ENCODE results near the gene SLC39A10.
A peak's percentile ranks its signal among the peaks of the same experiment; 100 is the strongest.
"Not testable (repeated sequence)": the region's sequence is repeated elsewhere in the genome, so short reads cannot be mapped to it uniquely, and the experiment has no call there.

SLC39A10 gene

DNA sequence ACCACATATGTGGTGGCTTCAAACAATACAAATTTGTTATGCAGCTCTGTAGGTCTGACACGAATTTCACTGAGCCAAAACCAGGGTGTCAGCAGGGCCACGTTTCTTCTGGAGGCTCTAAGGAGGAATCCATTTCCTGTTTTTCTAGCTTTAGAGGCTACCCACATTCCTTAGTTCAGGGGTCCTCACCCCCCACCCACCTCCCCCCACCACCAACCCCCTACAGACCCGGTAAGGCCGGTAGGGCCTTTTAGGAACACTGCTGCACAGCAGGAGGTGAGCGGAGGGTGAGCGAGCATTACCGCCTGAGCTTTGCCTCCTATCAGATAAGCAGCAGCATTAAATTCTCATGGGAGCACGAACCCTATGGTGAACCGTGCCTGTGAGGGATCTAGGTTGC lies 10.6 kb upstream of the SLC39A10 start:
- peaks cover 18% of the 10 kb centered on the region for H3K4me1 ChIP-seq (ENCODE audit: control insufficient read depth, insufficient read depth, low read length)
- no peaks in the 10 kb centered on the region for H3K36me3 ChIP-seq (ENCODE audit: control insufficient read depth, insufficient read depth, low read length)

DNA sequence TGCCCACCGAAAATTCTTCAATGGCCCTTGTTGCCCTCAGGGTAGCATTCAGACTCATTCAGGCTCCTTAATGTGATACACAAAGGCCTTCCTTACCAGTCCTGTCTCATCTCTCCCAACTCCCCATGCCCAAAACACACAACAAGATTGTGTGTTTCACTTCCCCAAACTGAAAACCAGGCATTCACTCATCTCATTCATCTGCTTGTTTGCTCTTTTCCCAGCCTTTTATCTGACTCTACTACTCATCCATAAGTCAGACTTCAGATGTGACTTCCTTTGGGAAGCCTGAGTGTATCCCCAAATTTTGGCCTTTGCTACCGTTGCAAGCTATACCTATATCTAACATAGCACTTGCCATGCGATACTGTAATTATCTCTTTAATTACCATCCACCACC lies 9.7 kb upstream of the SLC39A10 start:
- H3K27ac ChIP-seq (ENCODE audit: low read depth, low read length), result no peak overlapping the region
- H3K9ac ChIP-seq (ENCODE audit: low read depth, low read length), result no peak overlapping the region
- H3K9me3 ChIP-seq (ENCODE audit: control insufficient read depth, insufficient read depth, low read length), result no peaks in the 10 kb centered on the region
- H3K27me3 ChIP-seq (ENCODE audit: control insufficient read depth, insufficient read depth, low read length), result no peaks in the 10 kb centered on the region
- no peaks in the 10 kb centered on the region for H3K36me3 ChIP-seq (ENCODE audit: control insufficient read depth, insufficient read depth, low read length)
- no peak overlapping the region for H3K4me3 ChIP-seq (ENCODE audit: low read depth, low read length)
- H3K4me1 ChIP-seq (ENCODE audit: control insufficient read depth, insufficient read depth, low read length), result peaks cover 13% of the 10 kb centered on the region

More for the DNA sequence above, 10.6 kb upstream of the SLC39A10 start:
- Histone ChIP-seq H3K27ac (ENCODE audit: low read depth, low read length) (peak overlapping the region; percentile 65), H3K9ac (ENCODE audit: low read depth, low read length) (no peak overlapping the region), H3K27me3 (ENCODE audit: control insufficient read depth, insufficient read depth, low read length) (no peaks in the 10 kb centered on the region), H3K4me3 (ENCODE audit: low read depth, low read length) (no peak overlapping the region), H3K9me3 (ENCODE audit: control insufficient read depth, insufficient read depth, low read length) (no peaks in the 10 kb centered on the region)

DNA sequence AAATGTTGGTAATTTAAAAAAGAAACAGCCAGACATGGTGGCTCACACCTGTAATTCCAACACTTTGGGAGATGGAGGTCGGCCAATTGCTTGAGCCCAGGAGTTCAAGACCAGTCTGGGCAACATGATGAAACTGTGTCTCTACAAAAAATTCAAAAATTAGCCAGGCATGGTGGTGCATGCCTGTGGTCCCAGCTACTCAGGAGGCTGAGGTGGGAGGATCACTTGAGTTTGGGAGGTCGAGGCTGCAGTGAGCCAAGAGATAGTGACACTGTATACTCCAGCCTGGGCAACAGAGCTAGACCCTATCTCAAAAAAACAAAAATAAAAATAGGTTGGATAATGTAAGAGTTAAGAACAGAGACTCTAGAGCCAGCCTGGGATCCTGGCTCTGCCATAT lies 8.7 kb upstream of the SLC39A10 start:
- not testable (repeated sequence) for H3K9ac ChIP-seq (ENCODE audit: low read depth, low read length); H3K27me3 ChIP-seq (ENCODE audit: control insufficient read depth, insufficient read depth, low read length); H3K27ac ChIP-seq (ENCODE audit: low read depth, low read length); H3K9me3 ChIP-seq (ENCODE audit: control insufficient read depth, insufficient read depth, low read length); H3K36me3 ChIP-seq (ENCODE audit: control insufficient read depth, insufficient read depth, low read length); H3K4me1 ChIP-seq (ENCODE audit: control insufficient read depth, insufficient read depth, low read length); H3K4me3 ChIP-seq (ENCODE audit: low read depth, low read length)

DNA sequence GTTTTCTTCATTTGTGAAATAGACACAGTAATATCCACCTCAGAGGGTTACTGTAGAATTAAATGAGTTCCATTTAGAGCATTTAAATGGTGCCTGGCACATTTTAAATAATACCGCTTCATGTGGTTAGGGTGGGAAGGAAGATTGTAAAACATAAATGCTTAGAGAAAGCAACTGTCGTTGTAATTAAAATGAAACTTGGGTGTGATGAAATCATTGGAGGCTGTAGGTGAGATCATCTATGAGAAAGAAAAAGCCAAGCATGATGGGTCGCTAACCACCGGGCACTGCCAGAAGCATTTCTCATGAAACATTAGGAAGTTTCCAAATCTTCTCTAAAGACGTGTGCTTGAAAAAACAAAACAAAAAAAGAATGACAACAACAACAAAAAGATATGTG lies 8.2 kb upstream of the SLC39A10 start:
- Histone ChIP-seq H3K4me3 (ENCODE audit: low read depth, low read length) (no peak overlapping the region), H3K36me3 (ENCODE audit: control insufficient read depth, insufficient read depth, low read length) (no peaks in the 10 kb centered on the region), H3K4me1 (ENCODE audit: control insufficient read depth, insufficient read depth, low read length) (peaks cover 9% of the 10 kb centered on the region), H3K9me3 (ENCODE audit: control insufficient read depth, insufficient read depth, low read length) (no peaks in the 10 kb centered on the region), H3K27me3 (ENCODE audit: control insufficient read depth, insufficient read depth, low read length) (no peaks in the 10 kb centered on the region), H3K27ac (ENCODE audit: low read depth, low read length) (no peak overlapping the region), H3K9ac (ENCODE audit: low read depth, low read length) (no peak overlapping the region)

DNA sequence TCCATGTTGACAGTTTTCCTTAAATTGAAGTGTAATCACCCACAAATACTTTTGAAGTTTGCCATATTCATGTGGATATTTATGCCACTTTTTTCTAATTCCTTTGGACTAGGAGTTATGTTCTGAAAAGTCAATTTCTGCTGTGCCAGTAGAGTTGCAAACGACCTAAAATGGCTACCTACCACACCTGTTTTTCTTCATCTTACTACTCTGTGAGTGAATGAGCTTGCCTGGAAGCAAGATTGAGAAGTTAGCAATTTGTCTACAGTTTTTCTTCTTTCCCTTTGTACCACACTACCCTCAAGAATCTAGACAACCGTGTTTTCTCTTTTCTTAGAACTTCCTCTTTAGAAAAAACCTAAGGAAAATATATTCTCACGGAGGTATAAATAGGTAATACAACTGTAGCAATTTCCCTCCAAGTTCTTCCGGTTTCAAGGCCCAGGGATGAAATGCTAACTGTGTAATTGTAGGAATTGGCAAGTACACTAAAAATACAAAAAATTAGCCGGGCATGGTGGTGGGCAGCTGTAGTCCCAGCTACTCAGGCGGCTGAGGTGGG lies 7.3 kb upstream of the SLC39A10 start:
- Histone ChIP-seq H3K36me3 (ENCODE audit: control insufficient read depth, insufficient read depth, low read length) (no peaks in the 10 kb centered on the region), H3K27ac (ENCODE audit: low read depth, low read length) (no peak overlapping the region), H3K9ac (ENCODE audit: low read depth, low read length) (no peak overlapping the region), H3K9me3 (ENCODE audit: control insufficient read depth, insufficient read depth, low read length) (no peaks in the 10 kb centered on the region), H3K4me1 (ENCODE audit: control insufficient read depth, insufficient read depth, low read length) (peaks cover 9% of the 10 kb centered on the region), H3K27me3 (ENCODE audit: control insufficient read depth, insufficient read depth, low read length) (no peaks in the 10 kb centered on the region), H3K4me3 (ENCODE audit: low read depth, low read length) (no peak overlapping the region)

DNA sequence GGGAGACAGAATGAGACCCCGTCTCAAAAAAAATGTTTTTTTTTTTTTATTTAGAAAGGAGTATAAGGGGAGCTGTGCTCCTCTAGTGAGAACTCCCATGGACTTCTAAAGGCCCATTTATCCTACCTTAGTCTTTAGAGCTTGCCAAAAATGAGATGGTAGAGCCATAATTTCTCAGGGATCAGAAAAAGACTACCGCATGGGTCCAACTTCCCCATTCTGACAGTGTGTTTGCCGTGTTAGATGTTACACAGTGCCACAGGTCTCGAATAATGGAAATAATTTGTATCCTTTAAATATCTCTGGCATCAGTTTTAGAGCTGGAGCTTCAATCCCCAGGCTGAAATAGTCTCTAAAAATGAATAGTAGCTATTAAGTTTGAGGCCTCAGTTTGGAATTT lies 6.0 kb upstream of the SLC39A10 start:
- H3K27me3 ChIP-seq (ENCODE audit: control insufficient read depth, insufficient read depth, low read length), result no peaks in the 10 kb centered on the region
- H3K9me3 ChIP-seq (ENCODE audit: control insufficient read depth, insufficient read depth, low read length), result no peaks in the 10 kb centered on the region
- peaks cover 15% of the 10 kb centered on the region for H3K4me1 ChIP-seq (ENCODE audit: control insufficient read depth, insufficient read depth, low read length)
- no peak overlapping the region for H3K4me3 ChIP-seq (ENCODE audit: low read depth, low read length)
- no peak overlapping the region for H3K9ac ChIP-seq (ENCODE audit: low read depth, low read length)
- H3K36me3 ChIP-seq (ENCODE audit: control insufficient read depth, insufficient read depth, low read length), result no peaks in the 10 kb centered on the region
- no peak overlapping the region for H3K27ac ChIP-seq (ENCODE audit: low read depth, low read length)

DNA sequence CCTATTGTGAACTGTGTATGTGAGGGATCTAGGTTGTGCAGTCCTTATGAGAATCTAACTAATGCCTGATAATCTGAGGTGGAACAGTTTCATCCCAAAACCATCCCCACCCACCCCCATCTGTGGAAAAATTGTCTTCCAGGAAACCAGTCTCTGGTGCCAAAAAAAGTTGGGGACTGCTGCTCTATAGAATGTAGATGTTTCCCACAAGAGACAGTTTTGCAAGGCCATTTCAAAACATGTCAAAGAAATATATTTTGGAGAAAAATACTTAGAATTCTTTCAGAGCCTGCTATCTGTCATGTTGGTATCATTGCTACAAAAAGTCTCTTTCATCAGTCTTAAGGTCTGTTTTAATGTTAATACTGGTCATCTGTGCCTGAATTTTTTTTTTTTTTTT lies 4.1 kb upstream of the SLC39A10 start:
- Histone ChIP-seq H3K36me3 (ENCODE audit: control insufficient read depth, insufficient read depth, low read length) (no peaks in the 10 kb centered on the region), H3K9me3 (ENCODE audit: control insufficient read depth, insufficient read depth, low read length) (no peaks in the 10 kb centered on the region), H3K4me3 (ENCODE audit: low read depth, low read length) (no peak overlapping the region), H3K9ac (ENCODE audit: low read depth, low read length) (no peak overlapping the region), H3K27ac (ENCODE audit: low read depth, low read length) (no peak overlapping the region), H3K27me3 (ENCODE audit: control insufficient read depth, insufficient read depth, low read length) (no peaks in the 10 kb centered on the region), H3K4me1 (ENCODE audit: control insufficient read depth, insufficient read depth, low read length) (peaks cover 11% of the 10 kb centered on the region)

DNA sequence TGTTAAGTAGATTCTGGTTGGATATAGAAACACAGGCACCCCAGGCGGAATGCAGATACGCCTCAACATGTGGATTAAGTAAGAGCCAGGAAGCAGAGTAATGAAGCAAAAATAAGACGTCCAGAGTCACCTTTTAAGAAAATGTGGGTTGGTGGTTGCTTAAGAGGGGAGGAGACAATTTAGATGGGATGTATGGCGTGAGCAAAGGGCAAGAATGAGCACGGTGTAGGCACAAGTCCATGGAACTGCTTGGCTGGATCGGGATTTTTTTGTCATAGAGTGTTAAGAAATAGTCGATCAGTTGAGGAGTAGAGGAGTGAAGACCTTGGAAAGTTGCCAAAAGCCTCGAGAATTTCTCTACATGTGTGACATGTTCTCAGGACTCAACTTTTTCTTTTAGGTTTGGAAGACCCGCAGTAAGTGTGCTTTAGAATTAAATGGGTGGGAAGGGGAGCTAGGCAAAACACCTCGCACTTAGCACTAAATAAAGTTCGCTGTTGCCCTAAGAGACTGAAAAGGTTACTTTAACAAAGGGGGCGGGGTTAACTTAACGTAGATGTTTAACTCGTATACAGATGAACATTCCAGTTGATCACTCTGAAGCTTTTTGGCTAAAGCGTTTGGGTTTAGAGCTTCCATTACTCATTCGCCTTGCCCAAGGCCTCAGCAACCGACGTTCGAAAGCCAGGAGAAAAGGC lies 716 bp upstream of the SLC39A10 start:
- H3K9me3 ChIP-seq (ENCODE audit: control insufficient read depth, insufficient read depth, low read length), result no peaks in the 10 kb centered on the region
- H3K4me3 ChIP-seq (ENCODE audit: low read depth, low read length), result peak overlapping the region; percentile 95
- no peaks in the 10 kb centered on the region for H3K27me3 ChIP-seq (ENCODE audit: control insufficient read depth, insufficient read depth, low read length)
- H3K4me1 ChIP-seq (ENCODE audit: control insufficient read depth, insufficient read depth, low read length), result peaks cover 29% of the 10 kb centered on the region
- H3K9ac ChIP-seq (ENCODE audit: low read depth, low read length), result peak overlapping the region; percentile 63
- no peaks in the 10 kb centered on the region for H3K36me3 ChIP-seq (ENCODE audit: control insufficient read depth, insufficient read depth, low read length)
- H3K27ac ChIP-seq (ENCODE audit: low read depth, low read length), result peak overlapping the region; percentile 89

DNA sequence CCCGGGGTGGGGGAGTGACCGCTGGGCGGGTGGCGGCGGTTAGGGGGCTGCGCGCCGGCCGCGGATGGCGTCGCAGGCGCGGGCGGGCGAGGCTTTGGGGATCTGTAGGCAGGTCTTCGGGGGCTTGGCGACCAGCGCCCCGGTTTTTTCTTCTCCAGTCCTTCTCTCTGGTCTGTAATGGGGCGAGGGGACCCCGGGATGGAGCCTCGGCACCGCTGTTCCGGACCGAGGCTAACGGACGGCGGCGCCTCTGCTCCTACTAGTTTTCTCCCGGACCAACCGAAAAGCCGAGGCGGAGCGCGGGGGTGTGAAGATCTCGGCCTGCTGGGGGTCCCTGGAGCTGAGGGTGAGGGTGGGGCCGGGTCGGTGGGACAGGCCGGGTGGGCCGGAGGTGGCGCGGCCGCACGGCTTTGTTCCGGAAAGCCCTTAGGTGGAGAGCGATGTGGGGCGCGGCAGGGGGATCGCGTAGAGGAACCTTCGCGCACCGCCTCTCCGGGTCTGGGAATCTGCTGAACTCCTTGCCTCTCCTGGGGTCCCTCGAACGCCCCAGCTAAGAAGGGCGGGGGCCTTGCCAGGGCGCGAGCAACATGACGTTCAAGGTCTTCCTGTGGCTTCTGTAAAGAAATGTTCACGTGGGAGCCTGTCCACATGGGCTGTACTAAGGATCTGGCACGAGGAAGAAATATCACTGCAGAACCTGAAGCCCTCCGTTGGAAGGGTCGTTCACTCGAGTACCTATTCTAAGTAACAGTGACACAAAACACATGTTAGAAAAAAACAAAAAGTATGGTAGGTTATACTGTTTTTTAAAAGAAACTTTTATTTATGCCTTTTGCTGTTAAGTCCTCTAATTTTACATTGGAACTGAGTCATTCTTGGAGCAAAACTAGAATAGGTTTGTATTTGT lies 861 bp downstream of the SLC39A10 start:
- Histone ChIP-seq H3K4me1 (ENCODE audit: control insufficient read depth, insufficient read depth, low read length) (peaks cover 29% of the 10 kb centered on the region), H3K27me3 (ENCODE audit: control insufficient read depth, insufficient read depth, low read length) (no peaks in the 10 kb centered on the region), H3K27ac (ENCODE audit: low read depth, low read length) (peak overlapping the region; percentile 89), H3K9me3 (ENCODE audit: control insufficient read depth, insufficient read depth, low read length) (no peaks in the 10 kb centered on the region), H3K36me3 (ENCODE audit: control insufficient read depth, insufficient read depth, low read length) (no peaks in the 10 kb centered on the region), H3K9ac (ENCODE audit: low read depth, low read length) (peak overlapping the region; percentile 94), H3K4me3 (ENCODE audit: low read depth, low read length) (peak overlapping the region; percentile 95)

DNA sequence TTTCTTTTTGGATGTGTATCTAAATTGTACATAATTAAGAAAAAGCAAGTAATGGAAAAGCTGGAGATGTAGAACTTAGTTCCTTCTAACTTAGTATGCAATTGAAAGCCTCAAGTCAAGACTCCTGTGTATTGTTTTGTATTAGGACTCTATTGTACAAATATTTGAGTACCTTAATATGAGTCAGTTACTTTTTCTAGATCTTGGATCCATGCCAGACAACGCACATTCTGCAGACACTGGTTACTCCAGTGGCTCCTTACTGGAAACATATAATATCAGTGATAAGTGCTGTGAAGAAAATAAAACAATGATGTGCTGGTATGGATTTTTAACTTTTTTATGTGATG lies 1.5 kb downstream of the SLC39A10 start:
- H3K9ac ChIP-seq (ENCODE audit: low read depth, low read length), result peak overlapping the region; percentile 94
- H3K4me3 ChIP-seq (ENCODE audit: low read depth, low read length), result peak overlapping the region; percentile 95
- no peak overlapping the region for H3K27ac ChIP-seq (ENCODE audit: low read depth, low read length)
- peaks cover 29% of the 10 kb centered on the region for H3K4me1 ChIP-seq (ENCODE audit: control insufficient read depth, insufficient read depth, low read length)
- no peaks in the 10 kb centered on the region for H3K36me3 ChIP-seq (ENCODE audit: control insufficient read depth, insufficient read depth, low read length)
- no peaks in the 10 kb centered on the region for H3K9me3 ChIP-seq (ENCODE audit: control insufficient read depth, insufficient read depth, low read length)
- H3K27me3 ChIP-seq (ENCODE audit: control insufficient read depth, insufficient read depth, low read length), result no peaks in the 10 kb centered on the region

DNA sequence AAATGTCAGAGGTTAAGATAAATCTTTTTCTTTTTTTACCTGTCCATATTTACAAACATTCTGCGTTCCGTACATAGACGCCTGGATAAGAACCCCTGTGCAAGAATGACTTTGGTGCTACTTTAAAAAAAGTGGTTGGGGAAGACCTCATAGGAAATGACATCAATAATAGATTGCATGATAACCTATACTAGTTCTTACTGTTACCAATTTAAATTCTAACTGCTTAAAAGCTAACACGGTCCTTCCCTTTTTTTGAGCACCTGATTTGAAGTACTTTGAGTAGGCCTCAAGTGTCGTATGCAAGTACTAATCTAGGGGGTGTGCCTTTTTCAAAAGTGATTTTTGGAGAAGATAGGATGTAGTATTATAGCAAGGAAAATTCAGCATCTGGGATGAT lies 2.1 kb downstream of the SLC39A10 start:
- no peaks in the 10 kb centered on the region for H3K36me3 ChIP-seq (ENCODE audit: control insufficient read depth, insufficient read depth, low read length)
- no peaks in the 10 kb centered on the region for H3K27me3 ChIP-seq (ENCODE audit: control insufficient read depth, insufficient read depth, low read length)
- peaks cover 29% of the 10 kb centered on the region for H3K4me1 ChIP-seq (ENCODE audit: control insufficient read depth, insufficient read depth, low read length)
- H3K9me3 ChIP-seq (ENCODE audit: control insufficient read depth, insufficient read depth, low read length), result no peaks in the 10 kb centered on the region
- no peak overlapping the region for H3K9ac ChIP-seq (ENCODE audit: low read depth, low read length)
- H3K27ac ChIP-seq (ENCODE audit: low read depth, low read length), result no peak overlapping the region
- H3K4me3 ChIP-seq (ENCODE audit: low read depth, low read length), result peak overlapping the region; percentile 95

All from HUES48 (cell line).